HG03442 (cell line): Measurements from ENCODE around the gene DCAF6.

Experiments
- ATAC-seq: cut with Tn5 transposase; IDR thresholded peaks from one replicate; pipeline ENCODE4 v1.9.1; 2021; ENCODE audit warnings: mild to moderate bottlenecking, moderate library complexity; ENCODE audit not compliant: unreplicated experiment

Gene DCAF6

GRCh38 chr1:168084396-168085231, 148.1 kb downstream of the DCAF6 start:
- peak; percentile 55 for ATAC-seq

GRCh38 chr1:168085401-168085872, 149.0 kb downstream of the DCAF6 start:
- ATAC-seq, result no peak

DNA sequence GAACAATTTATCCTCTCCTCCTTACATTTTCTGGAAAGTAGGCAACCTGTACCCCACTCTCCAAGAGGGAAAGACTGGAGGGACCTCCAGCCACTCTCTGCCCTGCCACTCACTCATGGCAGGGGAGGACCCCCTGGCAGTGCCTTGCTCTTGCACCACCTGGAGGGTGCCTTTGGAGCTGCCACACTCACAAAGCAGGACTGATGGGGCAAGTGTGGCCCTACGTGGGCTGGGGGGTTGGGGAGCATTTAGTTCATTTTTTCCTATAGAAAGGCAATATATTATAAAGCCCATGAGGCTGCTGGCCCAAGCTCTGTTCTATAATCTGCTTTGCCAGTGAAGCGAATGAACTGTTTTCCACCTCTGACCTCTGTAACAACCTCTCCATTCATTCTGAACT, 150.0 kb downstream of the DCAF6 start:
- no peak for ATAC-seq

GRCh38 chr1:168087696-168088095, 151.2 kb downstream of the DCAF6 start:
- ATAC-seq, result no peak

DNA sequence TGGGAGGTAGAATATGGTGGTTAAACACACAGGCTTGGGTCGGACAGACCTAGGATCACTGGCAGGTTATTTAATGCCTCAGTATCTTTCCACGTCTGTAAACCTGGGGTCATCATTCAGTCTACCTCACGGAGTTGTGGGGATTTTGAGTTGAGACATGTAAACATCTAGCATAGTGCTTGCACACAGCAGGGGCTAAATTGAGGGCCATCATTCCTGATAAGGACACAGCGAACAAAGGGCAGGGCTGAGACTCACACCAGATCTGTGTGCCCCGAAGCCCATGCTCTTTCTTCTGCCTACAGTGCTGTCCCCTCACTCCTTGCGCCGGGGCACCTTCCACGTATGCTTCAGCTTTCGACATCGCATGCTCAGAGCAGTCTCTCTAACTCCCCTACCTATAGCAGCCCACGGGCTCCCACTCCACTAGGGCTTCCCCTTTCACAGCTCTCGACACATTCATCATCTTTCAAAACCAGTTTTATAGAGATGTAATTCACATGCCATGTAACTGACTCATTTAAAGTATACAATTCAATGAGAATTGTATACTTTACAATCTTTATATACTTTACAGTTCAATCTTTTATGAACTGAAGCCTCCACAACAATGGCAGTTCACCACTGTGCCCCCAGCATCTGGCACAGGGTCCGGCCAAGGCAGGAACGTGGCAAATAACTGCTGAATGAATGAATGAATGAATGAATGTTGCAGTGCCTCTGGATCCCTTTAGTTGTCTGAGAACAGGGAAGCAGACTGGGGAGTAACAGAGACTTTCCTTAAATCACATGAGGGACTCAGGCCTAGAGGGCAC, 152.2 kb downstream of the DCAF6 start:
- no peak for ATAC-seq

- ATAC-seq, result no peak
Observed at GRCh38 chr1:168089326-168089978, 153.0 kb downstream of the DCAF6 start.

DNA sequence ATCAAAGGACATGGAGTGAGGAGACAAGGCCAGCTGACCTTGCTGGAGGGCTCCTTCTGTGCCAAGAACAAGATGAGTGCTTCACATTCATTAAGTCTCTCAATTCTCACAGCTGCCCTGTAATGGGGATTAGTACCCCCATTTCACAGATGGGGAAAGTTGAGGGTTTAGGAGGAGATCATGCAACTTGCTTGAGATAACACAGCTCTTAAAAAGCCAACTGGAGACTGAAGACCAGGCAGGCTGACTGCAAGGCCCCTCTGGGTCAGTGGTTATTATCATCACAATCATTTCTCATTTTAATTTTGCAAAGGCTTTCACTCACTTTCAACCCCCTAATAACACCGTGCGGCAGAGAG, 153.5 kb downstream of the DCAF6 start:
- ATAC-seq, result no peak

DNA sequence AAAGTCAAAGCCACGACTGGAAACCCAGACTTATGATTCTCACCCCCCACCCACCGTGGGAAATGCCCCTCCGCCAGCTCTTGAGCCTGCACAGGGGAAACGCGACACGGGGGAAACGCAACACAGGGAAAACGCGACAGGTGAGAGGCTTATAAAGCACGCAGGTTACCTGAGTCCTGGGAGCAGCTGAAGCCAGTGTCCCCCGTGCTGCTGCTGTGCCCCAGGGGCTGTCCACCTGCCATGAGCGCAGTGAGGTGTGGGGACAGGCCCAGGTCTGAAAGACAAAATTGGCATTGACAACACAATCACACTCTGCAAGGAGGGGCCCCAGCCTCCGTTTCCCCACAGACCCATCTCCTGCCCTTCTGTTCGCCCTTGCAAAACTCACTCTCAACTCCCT, 153.9 kb downstream of the DCAF6 start:
- ATAC-seq, result no peak

- no peak for ATAC-seq
Observed at GRCh38 chr1:168091063-168091462, 154.6 kb downstream of the DCAF6 start.

GRCh38 chr1:168091720-168092550, 155.5 kb downstream of the DCAF6 start:
- no peak for ATAC-seq

DNA sequence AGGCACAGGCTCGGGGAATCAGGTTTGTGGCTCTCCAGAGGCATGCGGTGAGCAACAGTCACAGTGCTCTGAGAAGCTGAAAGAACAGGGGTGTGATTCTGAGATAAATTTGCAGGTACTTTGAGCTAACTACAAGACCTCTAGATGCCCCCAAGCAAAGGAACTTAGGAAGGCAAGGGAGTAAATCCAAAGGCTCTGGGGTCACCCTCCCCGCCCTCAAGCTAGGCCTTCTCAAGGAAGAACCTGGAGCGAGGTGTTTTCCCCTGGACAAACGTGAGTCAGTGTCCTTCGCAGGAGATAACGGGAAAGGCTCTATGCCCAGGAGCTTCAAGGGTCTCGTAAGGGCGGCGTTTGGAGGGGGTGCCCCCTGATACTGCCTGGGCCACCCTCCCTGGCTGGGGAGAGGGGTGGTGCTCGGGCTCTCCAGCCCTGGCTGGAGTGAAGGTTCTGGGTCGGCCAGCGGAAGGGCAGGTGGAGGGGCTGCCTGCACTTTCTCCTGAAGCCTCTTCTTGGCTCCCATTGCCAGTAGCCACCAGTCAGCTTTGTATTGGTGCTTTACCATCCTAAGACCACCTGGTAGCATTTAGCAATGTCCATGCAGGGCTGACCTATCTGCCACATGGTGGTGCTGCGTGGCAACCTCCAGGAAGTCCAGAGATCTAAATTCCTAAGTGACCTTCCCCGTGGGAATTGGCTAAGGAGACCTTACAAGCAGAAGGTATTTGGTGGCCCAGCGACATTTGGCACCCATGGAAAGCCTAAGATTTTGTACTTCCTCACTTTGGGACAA, 156.3 kb downstream of the DCAF6 start:
- no peak for ATAC-seq

GRCh38 chr1:168093616-168094015, 157.1 kb downstream of the DCAF6 start:
- ATAC-seq, result no peak

- no peak for ATAC-seq
Observed at GRCh38 chr1:168095476-168095875, 159.0 kb downstream of the DCAF6 start.

DNA sequence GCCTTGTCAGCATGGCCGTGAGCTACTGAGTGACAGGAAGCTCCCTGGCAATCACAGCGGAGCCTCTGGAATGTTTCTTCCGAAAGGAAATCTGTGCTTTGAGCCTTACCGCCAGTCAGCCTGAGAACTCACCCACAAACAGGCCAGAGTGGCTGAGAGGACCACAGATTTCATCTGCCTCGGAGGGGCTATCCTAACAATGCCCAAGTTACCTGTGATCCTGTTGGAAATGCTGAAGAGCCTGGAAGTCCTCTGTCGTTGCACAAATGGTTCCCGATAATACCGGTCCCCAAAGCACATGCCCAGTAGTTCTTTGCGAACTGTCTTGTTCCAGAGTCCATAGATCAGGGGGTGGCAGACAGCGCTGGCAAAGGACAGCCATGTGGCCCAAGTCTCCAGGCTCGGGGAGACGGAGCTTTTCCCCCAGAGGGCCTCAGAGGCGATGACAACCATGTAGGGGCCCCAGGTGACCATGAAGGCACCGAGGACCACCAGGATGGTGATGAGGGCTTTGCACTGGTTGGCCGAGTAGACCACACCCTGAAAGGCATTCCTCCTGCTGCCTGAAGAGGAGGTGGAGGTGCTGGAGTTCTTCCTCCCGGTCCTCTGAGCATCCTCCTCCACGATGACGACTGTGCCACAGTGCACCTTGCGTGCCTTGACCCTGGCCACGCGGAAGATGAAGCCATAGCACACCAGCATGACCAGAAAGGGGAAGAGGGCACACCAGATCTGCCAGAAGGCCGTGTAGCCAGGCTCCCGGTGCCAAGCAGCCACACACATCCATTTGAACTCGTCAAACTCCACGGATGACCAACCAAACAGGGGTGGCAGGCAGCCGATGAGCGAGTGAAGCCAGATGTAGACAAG, 160.0 kb downstream of the DCAF6 start:
- ATAC-seq, result no peak

DNA sequence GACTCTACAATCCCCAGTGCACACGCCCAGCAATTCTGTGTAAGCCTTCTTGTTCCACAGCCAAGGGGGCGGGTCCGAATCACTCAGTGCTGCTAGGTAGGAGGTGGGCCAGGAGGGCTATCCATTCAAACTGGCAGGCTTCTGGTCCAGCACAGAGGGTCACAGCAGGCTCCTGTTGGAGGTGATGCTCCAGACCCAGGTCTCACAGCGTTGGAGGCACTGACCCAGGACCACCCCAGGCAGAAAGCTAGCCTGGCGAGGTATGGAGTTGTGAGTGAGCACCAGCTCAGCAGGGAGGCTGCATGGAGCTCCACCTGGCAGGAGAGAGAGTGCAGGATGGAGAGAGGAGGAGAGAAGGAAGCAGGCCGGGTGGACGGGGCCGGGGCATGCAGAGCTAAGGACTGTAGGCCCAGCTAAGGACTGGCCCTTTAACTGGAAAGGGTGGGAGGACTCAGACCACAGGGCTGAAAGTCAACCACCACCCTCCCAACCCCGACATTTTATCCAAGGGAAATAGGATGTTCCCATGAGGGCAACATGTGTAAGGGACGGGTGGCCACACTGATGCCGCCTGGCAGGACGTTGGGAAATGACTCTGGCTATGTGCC, 161.5 kb downstream of the DCAF6 start:
- ATAC-seq, result no peak

GRCh38 chr1:168098534-168099320, 162.2 kb downstream of the DCAF6 start:
- no peak for ATAC-seq

DNA sequence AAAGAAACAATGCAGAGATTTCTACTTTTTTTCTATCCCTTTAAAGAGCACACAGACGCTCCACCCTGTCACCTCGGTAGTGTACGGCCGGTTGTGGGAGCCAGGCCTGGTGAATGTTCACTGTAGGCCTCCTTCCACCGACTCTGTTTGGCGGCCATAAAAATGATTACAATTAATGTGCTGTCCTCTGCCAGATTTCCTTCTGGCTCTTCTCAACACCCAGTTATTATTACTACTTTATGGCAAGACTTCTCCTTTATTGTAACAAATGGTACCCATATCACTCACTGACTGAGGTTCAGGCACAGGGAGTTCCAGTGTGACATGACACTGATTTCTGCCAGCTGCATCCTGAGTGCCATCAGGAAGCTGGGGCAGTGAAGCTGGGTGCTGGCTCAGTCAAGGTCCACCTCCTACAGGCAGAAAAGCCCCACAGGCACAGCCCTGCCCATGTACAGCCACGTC, 162.9 kb downstream of the DCAF6 start:
- no peak for ATAC-seq
